Activated CD8-positive, alpha-beta memory T cell treated with anti-CD3 and anti-CD28 coated beads for 1 hour (primary cell): ENCODE results near the gene ASB5.
"Not testable (repeated sequence)": the region's sequence is repeated elsewhere in the genome, so short reads cannot be mapped to it uniquely, and the experiment has no call there.

Experiments used
- DNase-seq, 2 donors: peaks; one replicate each; pipeline ENCODE4 v3.0.0-alpha.2; 2020; ENCODE audit warnings: low read depth in 1 of 2; ENCODE audit errors: extremely low read depth in 1 of 2

ASB5 gene

GRCh38 chr4:176279560-176279959 lies 10.5 kb upstream of the ASB5 start:
- DNase-seq: not testable (repeated sequence)

GRCh38 chr4:176277162-176277904 lies 8.3 kb upstream of the ASB5 start:
- DNase-seq: no peak

GRCh38 chr4:176276710-176277109 lies 7.7 kb upstream of the ASB5 start:
- no peak for DNase-seq

- no peak for DNase-seq
Measured at GRCh38 chr4:176274441-176274840, 5.4 kb upstream of the ASB5 start.

- DNase-seq: no peak
Measured at GRCh38 chr4:176273736-176274135, 4.7 kb upstream of the ASB5 start.

GRCh38 chr4:176272799-176273198 lies 3.8 kb upstream of the ASB5 start:
- DNase-seq: no peak

- no peak for DNase-seq
Measured at GRCh38 chr4:176271749-176272148, 2.7 kb upstream of the ASB5 start.

GRCh38 chr4:176270669-176271068 lies 1.6 kb upstream of the ASB5 start:
- no peak for DNase-seq

GRCh38 chr4:176266026-176266425 lies 3.0 kb downstream of the ASB5 start:
- no peak for DNase-seq

- DNase-seq: no peak
Measured at GRCh38 chr4:176262243-176262642, 6.8 kb downstream of the ASB5 start.

- DNase-seq: no peak
Measured at GRCh38 chr4:176261481-176261880, 7.5 kb downstream of the ASB5 start.

GRCh38 chr4:176261018-176261417 lies 8.0 kb downstream of the ASB5 start:
- no peak for DNase-seq

- DNase-seq: no peak
Measured at GRCh38 chr4:176259330-176260090, 9.5 kb downstream of the ASB5 start.

- no peak for DNase-seq
Measured at GRCh38 chr4:176258135-176258534, 10.9 kb downstream of the ASB5 start.

GRCh38 chr4:176256921-176257320 lies 12.1 kb downstream of the ASB5 start:
- DNase-seq: no peak

GRCh38 chr4:176242764-176243347 lies 26.2 kb downstream of the ASB5 start:
- DNase-seq: no peak

- no peak for DNase-seq
Measured at GRCh38 chr4:176241703-176242102, 27.3 kb downstream of the ASB5 start.

GRCh38 chr4:176238826-176239225 lies 30.2 kb downstream of the ASB5 start:
- DNase-seq: no peak

GRCh38 chr4:176238157-176238610 lies 30.8 kb downstream of the ASB5 start:
- no peak for DNase-seq

- no peak for DNase-seq
Measured at GRCh38 chr4:176236946-176237345, 32.1 kb downstream of the ASB5 start.

GRCh38 chr4:176230836-176231235 lies 38.2 kb downstream of the ASB5 start:
- DNase-seq: no peak

GRCh38 chr4:176229645-176230044 lies 39.4 kb downstream of the ASB5 start:
- DNase-seq: no peak
